Epithelial cell of proximal tubule (primary cell): ENCODE measurements around the gene DLG5. TPM values are rescaled to one million over a fixed set of nuclear protein-coding genes. Genes with fewer than 3 reads are reported as not detected.
A peak's percentile ranks its signal among the peaks of the same experiment; 100 is the strongest.

Source experiments
- DNase-seq: peaks from one replicate; pipeline ENCODE4 v3.0.0-alpha.2; 2011; ENCODE audit warnings: low read depth
- H3K4me3 ChIP-seq: 2 replicates; pipeline ENCODE4 v1.5.1; 2011; ENCODE audit warnings: low read depth, mild to moderate bottlenecking, low read length
- CTCF ChIP-seq: conservative IDR thresholded peaks from 2 replicates; pipeline ENCODE4 v1.5.1; 2012; ENCODE audit warnings: low read depth, mild to moderate bottlenecking, low read length
- total RNA-seq: library from RNA; depleted of rRNA; stranded (reverse); fragments of >200 nt; gene quantifications from 2 replicates; pipeline ENCODE4 v1.2.3, GENCODE V29; 2015

The DLG5 gene
- total RNA-seq, 1 donor from 2014 or later, result 23.4 TPM

- TF ChIP-seq CTCF, result no peak
- no peak for DNase-seq
Observed at GRCh38 chr10:77824908-77825307, 101.6 kb downstream of the DLG5 start.

GRCh38 chr10:77823811-77824542, 102.6 kb downstream of the DLG5 start:
- H3K4me3 ChIP-seq, result no peak overlapping the region
- TF ChIP-seq CTCF, result no peak
- DNase-seq, result peak; percentile 42

More at GRCh38 chr10:77824908-77825307, 101.6 kb downstream of the DLG5 start:
- H3K4me3 ChIP-seq, result no peak overlapping the region

- no peak overlapping the region for H3K4me3 ChIP-seq
- TF ChIP-seq CTCF, result no peak
- no peak for DNase-seq
Observed at GRCh38 chr10:77821551-77821950, 105.0 kb downstream of the DLG5 start.

GRCh38 chr10:77821036-77821435, 105.5 kb downstream of the DLG5 start:
- no peak overlapping the region for H3K4me3 ChIP-seq
- no peak for DNase-seq
- TF ChIP-seq CTCF, result no peak

GRCh38 chr10:77820349-77820748, 106.2 kb downstream of the DLG5 start:
- no peak for DNase-seq
- TF ChIP-seq CTCF, result no peak
- no peak overlapping the region for H3K4me3 ChIP-seq

- H3K4me3 ChIP-seq, result no peak overlapping the region
Observed at GRCh38 chr10:77819210-77820112, 107.1 kb downstream of the DLG5 start.

More at GRCh38 chr10:77819210-77820112, 107.1 kb downstream of the DLG5 start:
- no peak for DNase-seq
- TF ChIP-seq CTCF, result no peak
